HG02870 (cell line): Measurements from ENCODE around the gene HADHA.

ENCODE experiments used
- ATAC-seq: cut with Tn5 transposase; IDR thresholded peaks from one replicate; pipeline ENCODE4 v1.9.1; 2021; ENCODE audit warnings: mild to moderate bottlenecking, moderate library complexity; ENCODE audit not compliant: unreplicated experiment

HADHA gene

GRCh38 chr2:26144953-26145680, 99.3 kb downstream of the HADHA start:
- ATAC-seq: no peak

GRCh38 chr2:26144031-26144430, 100.4 kb downstream of the HADHA start:
- ATAC-seq: no peak

GRCh38 chr2:26141145-26141769, 103.2 kb downstream of the HADHA start:
- no peak for ATAC-seq
